Neural cell (in vitro differentiated cells): ENCODE measurements around the gene IGSF21. TPM values are rescaled to one million over a fixed set of nuclear protein-coding genes. Genes with fewer than 3 reads are reported as not detected.

ENCODE experiments used
- H2AFZ ChIP-seq: fragments of 200-600, 300-800 bp; sonication (generic), shearing (Covaris generic); 2 replicates; pipeline ENCODE4 v1.6.0; 2014; ENCODE audit warnings: low read depth, mild to moderate bottlenecking, antibody characterized with exemption, low read length, moderate library complexity
- H3F3A ChIP-seq: fragments of 200-600 bp; shearing (Covaris generic); 2 replicates; pipeline ENCODE4 v1.6.1; 2016; ENCODE audit warnings: mild to moderate bottlenecking, moderate library complexity, mixed read lengths, antibody characterized with exemption, low read length; ENCODE audit not compliant: insufficient read depth, poor library complexity, severe bottlenecking
- H3K27ac ChIP-seq: fragments of 200-600, 300-800 bp; sonication (generic), shearing (Covaris generic); 2 replicates; pipeline ENCODE4 v1.5.1; 2014; ENCODE audit warnings: mild to moderate bottlenecking, low read length, moderate library complexity
- H3K27me3 ChIP-seq: fragments of 300-800, 200-600 bp; sonication (generic), shearing (Covaris generic); 2 replicates; pipeline ENCODE4 v1.6.0; 2014; ENCODE audit warnings: mild to moderate bottlenecking, low read depth, low read length, moderate library complexity; ENCODE audit not compliant: insufficient read depth
- H3K36me3 ChIP-seq: fragments of 300-800, 200-600 bp; sonication (generic), shearing (Covaris generic); 2 replicates; pipeline ENCODE4 v1.5.1; 2014; ENCODE audit warnings: mild to moderate bottlenecking, antibody characterized with exemption, low read length, moderate library complexity; ENCODE audit not compliant: insufficient read depth
- H3K4me2 ChIP-seq: fragments of 300-800, 200-600 bp; sonication (generic), shearing (Covaris generic); 2 replicates; pipeline ENCODE4 v1.6.0; 2014; ENCODE audit warnings: mild to moderate bottlenecking, low read length
- H3K4me3 ChIP-seq: fragments of 300-800, 200-600 bp; sonication (generic), shearing (Covaris generic); 2 replicates; pipeline ENCODE4 v1.5.1; 2014; ENCODE audit warnings: mild to moderate bottlenecking, low read length, moderate library complexity
- H3K79me2 ChIP-seq: fragments of 200-600 bp; shearing (Covaris generic); replicated peaks from 2 replicates; pipeline ENCODE4 v1.6.0; 2014; ENCODE audit warnings: mild to moderate bottlenecking, low read length, moderate library complexity; ENCODE audit not compliant: insufficient read depth
- H3K9ac ChIP-seq: fragments of 300-800, 200-600 bp; sonication (generic), shearing (Covaris generic); 2 replicates; pipeline ENCODE4 v1.6.1; 2016; ENCODE audit warnings: mild to moderate bottlenecking, low read length, mixed read lengths
- H3K9me2 ChIP-seq: fragments of 200-600 bp; shearing (Covaris generic); 2 replicates; pipeline ENCODE4 v1.6.1; 2016; ENCODE audit warnings: mild to moderate bottlenecking, low read length, mixed read lengths; ENCODE audit not compliant: insufficient read depth
- H3K9me3 ChIP-seq: fragments of 200-600, 300-800 bp; sonication (generic), shearing (Covaris generic); 2 replicates; pipeline ENCODE4 v1.6.1; 2016; ENCODE audit warnings: mild to moderate bottlenecking, mixed run types, low read length, moderate library complexity, mixed read lengths
- H4K20me1 ChIP-seq: fragments of 200-600 bp; shearing (Covaris generic); 2 replicates; pipeline ENCODE4 v1.6.1; 2016; ENCODE audit warnings: mild to moderate bottlenecking, mixed run types; ENCODE audit not compliant: insufficient read depth
- EP300 ChIP-seq: fragments of 450-650 bp; conservative IDR thresholded peaks from 2 replicates; pipeline ENCODE4 v1.6.1; 2014; ENCODE audit warnings: antibody characterized with exemption, mild to moderate bottlenecking, moderate library complexity; ENCODE audit not compliant: poor library complexity, severe bottlenecking
- EZH2 ChIP-seq: fragments of 200-600, 300-800 bp; shearing (Covaris generic), sonication (generic); IDR thresholded peaks from 2 replicates; pipeline ENCODE4 v1.6.1; 2014; ENCODE audit warnings: antibody characterized with exemption, low read length, borderline replicate concordance, mild to moderate bottlenecking; ENCODE audit not compliant: insufficient read depth, poor library complexity, severe bottlenecking
- MXI1 ChIP-seq: fragments of 450-650 bp; conservative IDR thresholded peaks from 2 replicates; pipeline ENCODE4 v1.6.1; 2014; ENCODE audit warnings: antibody characterized with exemption, mild to moderate bottlenecking; ENCODE audit not compliant: poor library complexity, severe bottlenecking
- POLR2AphosphoS5 ChIP-seq: IDR thresholded peaks from 2 replicates; pipeline ENCODE4 v1.6.1; 2012
- RAD21 ChIP-seq: fragments of 450-650 bp; conservative IDR thresholded peaks from 2 replicates; pipeline ENCODE4 v1.6.1; 2014; ENCODE audit warnings: antibody characterized with exemption, mild to moderate bottlenecking, moderate library complexity
- SMC3 ChIP-seq: fragments of 450-650 bp; conservative IDR thresholded peaks from 2 replicates; pipeline ENCODE4 v1.6.1; 2014; ENCODE audit warnings: antibody characterized with exemption, mild to moderate bottlenecking, moderate library complexity; ENCODE audit not compliant: poor library complexity
- TAF1 ChIP-seq: IDR thresholded peaks from 2 replicates; pipeline ENCODE4 v1.6.1; 2012; ENCODE audit warnings: low read depth
- polyA plus RNA-seq: library from polyadenylated mRNA; depleted of rRNA; stranded (reverse); fragments of >200 nt; gene quantifications from 2 replicates; pipeline ENCODE4 v1.2.3, GENCODE V29; 2014
- TF ChIP-seq, protein P1 (sequence below): IDR thresholded peaks from 2 replicates; pipeline ENCODE4 v1.6.1; 2012; ENCODE audit warnings: borderline replicate concordance
- TF ChIP-seq, protein P2 (sequence below): fragments of 450-650 bp; IDR thresholded peaks from 2 replicates; pipeline ENCODE4 v1.5.1; 2014; ENCODE audit warnings: antibody characterized with exemption, mild to moderate bottlenecking, moderate library complexity; ENCODE audit not compliant: poor library complexity, severe bottlenecking

Gene IGSF21
- polyA plus RNA-seq, 1 donor from 2014 or later: 2.4 TPM

DNA sequence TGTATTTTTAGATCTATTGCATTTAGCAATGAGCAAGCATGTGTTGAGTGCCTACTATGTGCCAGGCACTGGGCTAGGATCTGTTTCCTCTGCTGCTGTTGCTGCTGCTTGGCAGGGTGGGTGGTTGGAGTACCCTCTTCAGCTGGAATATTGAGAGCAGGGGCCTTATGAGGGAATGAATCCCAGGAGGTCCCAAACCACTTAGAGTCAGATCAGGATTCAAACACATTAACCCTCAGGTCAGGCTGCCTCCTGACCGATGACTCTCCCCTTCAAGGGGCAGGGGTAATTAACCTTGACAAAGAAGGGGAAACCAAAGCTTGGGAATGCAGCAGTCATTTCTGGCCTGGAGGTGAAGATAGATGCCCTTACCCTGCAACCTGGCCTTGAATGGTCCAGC, 138.0 kb downstream of the IGSF21 start:
- H3K9ac ChIP-seq: no peak overlapping the region
- H3F3A ChIP-seq: no peaks in the 10 kb centered on the region
- no peaks in the 10 kb centered on the region for H3K27me3 ChIP-seq
- TF ChIP-seq, protein P1, sequence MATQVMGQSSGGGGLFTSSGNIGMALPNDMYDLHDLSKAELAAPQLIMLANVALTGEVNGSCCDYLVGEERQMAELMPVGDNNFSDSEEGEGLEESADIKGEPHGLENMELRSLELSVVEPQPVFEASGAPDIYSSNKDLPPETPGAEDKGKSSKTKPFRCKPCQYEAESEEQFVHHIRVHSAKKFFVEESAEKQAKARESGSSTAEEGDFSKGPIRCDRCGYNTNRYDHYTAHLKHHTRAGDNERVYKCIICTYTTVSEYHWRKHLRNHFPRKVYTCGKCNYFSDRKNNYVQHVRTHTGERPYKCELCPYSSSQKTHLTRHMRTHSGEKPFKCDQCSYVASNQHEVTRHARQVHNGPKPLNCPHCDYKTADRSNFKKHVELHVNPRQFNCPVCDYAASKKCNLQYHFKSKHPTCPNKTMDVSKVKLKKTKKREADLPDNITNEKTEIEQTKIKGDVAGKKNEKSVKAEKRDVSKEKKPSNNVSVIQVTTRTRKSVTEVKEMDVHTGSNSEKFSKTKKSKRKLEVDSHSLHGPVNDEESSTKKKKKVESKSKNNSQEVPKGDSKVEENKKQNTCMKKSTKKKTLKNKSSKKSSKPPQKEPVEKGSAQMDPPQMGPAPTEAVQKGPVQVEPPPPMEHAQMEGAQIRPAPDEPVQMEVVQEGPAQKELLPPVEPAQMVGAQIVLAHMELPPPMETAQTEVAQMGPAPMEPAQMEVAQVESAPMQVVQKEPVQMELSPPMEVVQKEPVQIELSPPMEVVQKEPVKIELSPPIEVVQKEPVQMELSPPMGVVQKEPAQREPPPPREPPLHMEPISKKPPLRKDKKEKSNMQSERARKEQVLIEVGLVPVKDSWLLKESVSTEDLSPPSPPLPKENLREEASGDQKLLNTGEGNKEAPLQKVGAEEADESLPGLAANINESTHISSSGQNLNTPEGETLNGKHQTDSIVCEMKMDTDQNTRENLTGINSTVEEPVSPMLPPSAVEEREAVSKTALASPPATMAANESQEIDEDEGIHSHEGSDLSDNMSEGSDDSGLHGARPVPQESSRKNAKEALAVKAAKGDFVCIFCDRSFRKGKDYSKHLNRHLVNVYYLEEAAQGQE: no peak
- TF ChIP-seq POLR2AphosphoS5: no peak
- TF ChIP-seq, protein P2, sequence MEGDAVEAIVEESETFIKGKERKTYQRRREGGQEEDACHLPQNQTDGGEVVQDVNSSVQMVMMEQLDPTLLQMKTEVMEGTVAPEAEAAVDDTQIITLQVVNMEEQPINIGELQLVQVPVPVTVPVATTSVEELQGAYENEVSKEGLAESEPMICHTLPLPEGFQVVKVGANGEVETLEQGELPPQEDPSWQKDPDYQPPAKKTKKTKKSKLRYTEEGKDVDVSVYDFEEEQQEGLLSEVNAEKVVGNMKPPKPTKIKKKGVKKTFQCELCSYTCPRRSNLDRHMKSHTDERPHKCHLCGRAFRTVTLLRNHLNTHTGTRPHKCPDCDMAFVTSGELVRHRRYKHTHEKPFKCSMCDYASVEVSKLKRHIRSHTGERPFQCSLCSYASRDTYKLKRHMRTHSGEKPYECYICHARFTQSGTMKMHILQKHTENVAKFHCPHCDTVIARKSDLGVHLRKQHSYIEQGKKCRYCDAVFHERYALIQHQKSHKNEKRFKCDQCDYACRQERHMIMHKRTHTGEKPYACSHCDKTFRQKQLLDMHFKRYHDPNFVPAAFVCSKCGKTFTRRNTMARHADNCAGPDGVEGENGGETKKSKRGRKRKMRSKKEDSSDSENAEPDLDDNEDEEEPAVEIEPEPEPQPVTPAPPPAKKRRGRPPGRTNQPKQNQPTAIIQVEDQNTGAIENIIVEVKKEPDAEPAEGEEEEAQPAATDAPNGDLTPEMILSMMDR: no peak
- TF ChIP-seq MXI1: no peak
- TF ChIP-seq EZH2: no peak
- no peak for TF ChIP-seq EP300
- no peak for TF ChIP-seq RAD21
- TF ChIP-seq SMC3: no peak
- no peak for TF ChIP-seq TAF1
- H3K4me2 ChIP-seq: no peak overlapping the region
- H3K27ac ChIP-seq: no peak overlapping the region
- H3K9me3 ChIP-seq: no peaks in the 10 kb centered on the region
- no peaks in the 10 kb centered on the region for H3K79me2 ChIP-seq
- no peaks in the 10 kb centered on the region for H3K36me3 ChIP-seq
- H4K20me1 ChIP-seq: no peaks in the 10 kb centered on the region
- no peaks in the 10 kb centered on the region for H3K9me2 ChIP-seq
- no peak overlapping the region for H3K4me3 ChIP-seq
- no peak overlapping the region for H2AFZ ChIP-seq

DNA sequence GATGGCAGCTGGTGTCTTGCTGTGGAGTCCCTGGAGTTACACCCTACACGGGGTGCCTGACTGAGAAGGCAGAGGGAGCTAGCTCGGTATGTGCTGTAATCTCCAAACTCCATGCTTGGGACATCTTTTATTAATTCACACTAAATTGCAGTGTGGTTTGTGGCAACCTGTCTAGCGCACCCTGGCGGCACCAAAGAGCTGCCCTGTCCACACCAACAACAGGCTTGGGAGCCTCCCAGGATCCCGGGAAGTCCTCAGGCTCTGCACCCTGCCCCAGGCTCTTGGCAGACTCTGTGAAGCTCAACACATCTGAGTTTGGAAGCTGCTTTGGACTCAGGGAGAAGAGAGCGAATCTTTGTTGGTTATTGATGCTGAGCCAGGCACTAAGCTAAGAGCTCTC, 138.9 kb downstream of the IGSF21 start:
- H2AFZ ChIP-seq: no peak overlapping the region
- H3K4me2 ChIP-seq: no peak overlapping the region
- H3K79me2 ChIP-seq: no peaks in the 10 kb centered on the region
- no peaks in the 10 kb centered on the region for H4K20me1 ChIP-seq
- H3K27me3 ChIP-seq: no peaks in the 10 kb centered on the region
- H3K9me2 ChIP-seq: no peaks in the 10 kb centered on the region
- H3K36me3 ChIP-seq: no peaks in the 10 kb centered on the region
- H3K9ac ChIP-seq: no peak overlapping the region
- peaks cover 4% of the 10 kb centered on the region for H3K9me3 ChIP-seq
- no peak overlapping the region for H3K4me3 ChIP-seq
- no peak overlapping the region for H3K27ac ChIP-seq
- no peaks in the 10 kb centered on the region for H3F3A ChIP-seq
- no peak for TF ChIP-seq TAF1
- TF ChIP-seq, protein P2: no peak
- TF ChIP-seq MXI1: no peak
